ENCODE data around the gene SCN5A. TPM values are rescaled to one million over a fixed set of nuclear protein-coding genes. Genes with fewer than 3 reads are reported as not detected.

The SCN5A gene
- total RNA-seq, 1 donor from 2014 or later = 3.9 TPM

DNA sequence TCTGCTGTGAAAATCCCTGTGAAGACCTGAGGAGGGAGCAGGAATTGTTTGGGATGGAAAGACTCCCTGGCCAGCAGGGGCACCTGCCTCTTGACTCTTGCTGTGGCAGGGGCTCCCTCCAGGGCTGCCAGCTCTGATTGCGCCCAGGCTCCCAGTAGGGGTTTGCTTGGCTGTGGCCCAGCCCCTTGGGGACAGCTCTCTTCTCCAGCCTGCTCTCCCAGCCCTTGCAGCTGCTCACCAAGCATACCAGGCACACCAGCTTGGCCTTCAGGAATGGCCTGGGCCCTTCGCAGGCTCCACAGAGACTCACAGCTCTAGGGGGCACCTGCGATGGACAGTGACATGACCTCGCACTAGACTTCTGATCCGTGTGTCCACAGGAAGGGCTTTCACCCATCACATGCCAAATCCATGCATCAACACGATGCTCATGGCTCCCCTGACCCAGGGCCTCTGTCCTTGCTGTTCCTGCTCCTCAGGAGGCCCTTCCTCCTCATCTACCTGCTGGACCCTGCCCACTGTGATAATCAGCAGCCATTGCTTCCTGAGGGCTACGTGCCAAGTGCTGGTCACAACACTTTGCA lies 61.8 kb downstream of the SCN5A start:
- Histone ChIP-seq H3K36me3 (no peaks in the 10 kb centered on the region), H3K9ac (no peak overlapping the region), H3K27ac (no peak overlapping the region), H3K4me1 (no peaks in the 10 kb centered on the region), H3K79me2 (ENCODE audit: low read depth) (no peaks in the 10 kb centered on the region), H3K9me3 (ENCODE audit: low read depth) (no peaks in the 10 kb centered on the region), H3F3A (ENCODE audit: low read depth) (no peaks in the 10 kb centered on the region), H4K20me1 (ENCODE audit: low read depth) (no peaks in the 10 kb centered on the region), H3K27me3 (no peaks in the 10 kb centered on the region), H2AFZ (replicated peaks) (no peak overlapping the region), H3K4me3 (no peak overlapping the region), H3K4me2 (no peak overlapping the region)
- Mint-ChIP-seq H3K4me1 (no peaks in the 10 kb centered on the region), H3K36me3 (no peaks in the 10 kb centered on the region), H3K9me3 (no peaks in the 10 kb centered on the region), H3K27ac (peak overlapping the region; percentile 25), H3K27me3 (ENCODE audit: insufficient read depth, low read depth) (peaks cover 17% of the 10 kb centered on the region), H3K4me3 (no peak overlapping the region)
- TF ChIP-seq EZH2 (IDR thresholded peaks at IDR 0.05) = no peak
- no peak for TF ChIP-seq EZH2phosphoT487 (IDR thresholded peaks at IDR 0.05)
- TF ChIP-seq, protein P1, sequence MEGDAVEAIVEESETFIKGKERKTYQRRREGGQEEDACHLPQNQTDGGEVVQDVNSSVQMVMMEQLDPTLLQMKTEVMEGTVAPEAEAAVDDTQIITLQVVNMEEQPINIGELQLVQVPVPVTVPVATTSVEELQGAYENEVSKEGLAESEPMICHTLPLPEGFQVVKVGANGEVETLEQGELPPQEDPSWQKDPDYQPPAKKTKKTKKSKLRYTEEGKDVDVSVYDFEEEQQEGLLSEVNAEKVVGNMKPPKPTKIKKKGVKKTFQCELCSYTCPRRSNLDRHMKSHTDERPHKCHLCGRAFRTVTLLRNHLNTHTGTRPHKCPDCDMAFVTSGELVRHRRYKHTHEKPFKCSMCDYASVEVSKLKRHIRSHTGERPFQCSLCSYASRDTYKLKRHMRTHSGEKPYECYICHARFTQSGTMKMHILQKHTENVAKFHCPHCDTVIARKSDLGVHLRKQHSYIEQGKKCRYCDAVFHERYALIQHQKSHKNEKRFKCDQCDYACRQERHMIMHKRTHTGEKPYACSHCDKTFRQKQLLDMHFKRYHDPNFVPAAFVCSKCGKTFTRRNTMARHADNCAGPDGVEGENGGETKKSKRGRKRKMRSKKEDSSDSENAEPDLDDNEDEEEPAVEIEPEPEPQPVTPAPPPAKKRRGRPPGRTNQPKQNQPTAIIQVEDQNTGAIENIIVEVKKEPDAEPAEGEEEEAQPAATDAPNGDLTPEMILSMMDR (IDR thresholded peaks at IDR 0.05) = no peak
- no peak for DNase-seq (ENCODE audit: low spot score)

DNA sequence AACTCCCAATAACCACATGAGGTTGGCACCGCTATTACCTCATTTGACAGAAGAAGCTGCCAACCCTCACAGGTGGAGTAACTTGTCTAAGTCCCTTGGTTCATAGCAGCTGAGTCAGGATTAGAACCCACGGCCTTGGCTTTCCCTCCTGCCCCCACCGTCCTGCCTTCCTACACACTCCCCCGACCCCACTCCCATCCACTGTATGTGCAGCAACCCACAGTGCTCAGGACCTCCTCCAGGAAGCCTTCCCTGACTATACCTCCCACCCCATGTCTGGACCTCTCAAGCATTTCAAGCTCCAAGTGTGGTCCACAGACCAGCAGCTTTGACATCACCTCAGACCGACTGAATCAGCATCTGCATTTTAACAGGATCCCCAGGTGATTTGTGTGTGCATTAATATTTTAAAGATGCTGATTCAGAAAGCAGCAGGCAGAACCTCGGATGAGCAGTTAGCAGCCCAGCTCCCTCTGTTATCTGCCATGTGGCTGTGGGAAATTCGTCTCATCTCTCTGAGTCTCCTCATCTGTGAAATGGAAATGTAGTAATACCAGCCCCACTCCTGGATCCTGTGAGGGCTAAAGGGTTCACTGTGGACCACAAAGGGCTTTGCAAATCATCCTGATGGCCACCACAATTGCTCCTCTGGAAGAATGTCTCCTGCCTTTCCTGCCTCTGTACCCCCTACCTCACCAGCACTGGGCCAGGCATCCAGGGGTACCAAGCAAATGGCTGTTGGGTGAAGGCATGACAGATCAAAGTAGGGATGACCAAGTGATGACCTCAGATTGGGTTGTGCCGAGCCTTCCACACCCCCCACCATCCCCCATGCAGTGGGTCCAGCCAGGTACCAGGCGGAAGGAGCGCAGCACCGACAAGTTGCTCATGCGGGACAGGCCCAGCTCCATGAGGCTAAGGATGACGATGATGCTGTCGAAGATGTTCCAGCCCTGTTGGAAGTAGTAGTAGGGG lies 62.7 kb downstream of the SCN5A start:
- no peak overlapping the region for H2AFZ ChIP-seq (replicated peaks)
- no peak overlapping the region for H3K27ac ChIP-seq
- H3K27me3 Mint-ChIP-seq (ENCODE audit: insufficient read depth, low read depth) = peaks cover 17% of the 10 kb centered on the region
- no peak overlapping the region for H3K9ac ChIP-seq
- no peak overlapping the region for H3K4me3 ChIP-seq
- peaks cover 3% of the 10 kb centered on the region for H3K4me1 Mint-ChIP-seq
- no peaks in the 10 kb centered on the region for H3K9me3 Mint-ChIP-seq
- H3K9me3 ChIP-seq (ENCODE audit: low read depth) = no peaks in the 10 kb centered on the region
- no peaks in the 10 kb centered on the region for H4K20me1 ChIP-seq (ENCODE audit: low read depth)
- TF ChIP-seq EZH2phosphoT487 (IDR thresholded peaks at IDR 0.05) (no peak), EZH2 (IDR thresholded peaks at IDR 0.05) (no peak)
- TF ChIP-seq, protein P1 (IDR thresholded peaks at IDR 0.05) = no peak
- no peaks in the 10 kb centered on the region for H3K27me3 ChIP-seq
- DNase-seq (ENCODE audit: low spot score) = no peak
- H3K4me3 Mint-ChIP-seq = no peak overlapping the region
- no peaks in the 10 kb centered on the region for H3K36me3 ChIP-seq
- no peak overlapping the region for H3K27ac Mint-ChIP-seq
- H3K79me2 ChIP-seq (ENCODE audit: low read depth) = no peaks in the 10 kb centered on the region
- H3F3A ChIP-seq (ENCODE audit: low read depth) = no peaks in the 10 kb centered on the region
- no peaks in the 10 kb centered on the region for H3K36me3 Mint-ChIP-seq
- H3K4me2 ChIP-seq = no peak overlapping the region
- no peaks in the 10 kb centered on the region for H3K4me1 ChIP-seq

DNA sequence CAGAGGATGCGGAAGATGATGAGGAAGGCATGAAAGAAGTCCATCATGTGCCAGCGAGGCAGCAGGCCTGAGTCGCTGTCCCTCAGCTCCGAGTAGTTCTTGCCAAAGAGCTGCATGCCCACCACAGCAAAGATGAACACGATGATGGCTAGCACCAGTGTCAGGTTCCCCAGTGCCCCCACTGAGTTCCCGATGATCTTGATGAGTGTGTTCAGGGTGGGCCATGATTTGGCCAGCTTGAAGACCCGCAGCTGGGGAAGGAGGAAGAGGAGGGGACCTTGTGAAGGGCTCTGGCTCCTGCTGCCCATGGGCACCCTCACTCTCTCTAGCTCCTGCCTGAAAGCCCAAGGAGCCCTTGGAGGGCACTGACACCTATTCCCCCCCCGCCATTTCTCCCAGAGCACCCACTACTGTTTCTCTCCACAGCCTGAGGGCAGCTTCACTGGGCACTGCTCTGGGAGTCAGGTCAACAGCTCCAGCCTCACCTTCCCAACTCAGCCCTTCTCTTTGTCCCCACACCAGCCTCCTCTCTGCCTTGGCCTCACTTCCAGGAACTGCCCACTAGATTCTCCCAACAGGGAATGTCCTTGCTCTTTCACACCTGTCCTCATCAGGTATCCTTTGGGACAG lies 63.6 kb downstream of the SCN5A start:
- H2AFZ ChIP-seq (replicated peaks) = no peak overlapping the region

More for the DNA sequence above, 63.6 kb downstream of the SCN5A start:
- Mint-ChIP-seq H3K4me3 (no peak overlapping the region), H3K27me3 (ENCODE audit: insufficient read depth, low read depth) (peaks cover 17% of the 10 kb centered on the region), H3K27ac (no peak overlapping the region), H3K4me1 (peaks cover 4% of the 10 kb centered on the region), H3K9me3 (no peaks in the 10 kb centered on the region), H3K36me3 (no peaks in the 10 kb centered on the region)
- Histone ChIP-seq H3K79me2 (ENCODE audit: low read depth) (no peaks in the 10 kb centered on the region), H3K4me2 (no peak overlapping the region), H3K36me3 (no peaks in the 10 kb centered on the region), H3K4me3 (no peak overlapping the region), H3K9ac (no peak overlapping the region), H3F3A (ENCODE audit: low read depth) (no peaks in the 10 kb centered on the region), H4K20me1 (ENCODE audit: low read depth) (no peaks in the 10 kb centered on the region), H3K27ac (no peak overlapping the region), H3K4me1 (no peaks in the 10 kb centered on the region), H3K9me3 (ENCODE audit: low read depth) (no peaks in the 10 kb centered on the region), H3K27me3 (no peaks in the 10 kb centered on the region)
- no peak for TF ChIP-seq EZH2phosphoT487 (IDR thresholded peaks at IDR 0.05)
- TF ChIP-seq, protein P1 (IDR thresholded peaks at IDR 0.05) = no peak
- no peak for TF ChIP-seq EZH2 (IDR thresholded peaks at IDR 0.05)
- DNase-seq (ENCODE audit: low spot score) = no peak
